PC-3 (cell line): Measurements from ENCODE around the gene RPL32. TPM values are rescaled to one million over a fixed set of nuclear protein-coding genes. Genes with fewer than 3 reads are reported as not detected.

Experiments used
- ATAC-seq: fragments of 200-7000 bp; cut with Tn5 transposase; 2 replicates; pipeline ENCODE4 v1.9.1; 2020; ENCODE audit warnings: mild to moderate bottlenecking, moderate library complexity
- BruUV-seq: library from RNA; stranded (reverse); fragments of 400-500 nt; replicated peaks from 2 replicates; lab custom pipeline; 2021; lab: Mats Ljungman, UMichigan
- CTCF ChIA-PET: fragments of 300-600 bp; sonication (Branson Sonifier 250); formaldehyde crosslinking; loops from one replicate; lab custom pipeline; 2022; ENCODE audit warnings: antibody characterized with exemption; lab: Charles Lee
- POLR2A ChIA-PET: fragments of 300-600 bp; sonication (Branson Sonifier 250); formaldehyde crosslinking; loops from one replicate; lab custom pipeline; 2022; ENCODE audit warnings: antibody characterized with exemption; ENCODE audit not compliant: unreplicated experiment; lab: Charles Lee
- DNase-seq: peaks from one replicate; pipeline ENCODE4 v3.0.0-alpha.2; 2015
- H2AFZ ChIP-seq: fragments of 300-600 bp; sonication (generic); 2 replicates; pipeline ENCODE4 v1.6.0; 2016; ENCODE audit warnings: antibody characterized with exemption, low read length
- H3F3A ChIP-seq: fragments of 300-600 bp; sonication (generic); one replicate; pipeline ENCODE4 v1.6.0; 2017; ENCODE audit warnings: antibody characterized with exemption, low read length, control low read depth, mild to moderate bottlenecking; ENCODE audit not compliant: unreplicated experiment
- H3K27ac ChIP-seq: fragments of 300-600 bp; sonication (generic); 2 replicates; pipeline ENCODE4 v1.5.1; 2016; ENCODE audit warnings: mild to moderate bottlenecking, low read length
- H3K27me3 ChIP-seq: fragments of 300-600 bp; sonication (generic); 2 replicates; pipeline ENCODE4 v1.6.1; 2016; ENCODE audit warnings: low read length, mixed read lengths
- H3K36me3 ChIP-seq: fragments of 300-600 bp; sonication (generic); 2 replicates; pipeline ENCODE4 v1.6.1; 2016; ENCODE audit warnings: low read depth, mixed run types, low read length, mixed read lengths
- H3K4me1 ChIP-seq: fragments of 300-600 bp; sonication (generic); 2 replicates; pipeline ENCODE4 v1.5.1; 2016; ENCODE audit warnings: low read length; ENCODE audit not compliant: insufficient read depth
- H3K4me2 ChIP-seq: fragments of 300-600 bp; sonication (generic); 2 replicates; pipeline ENCODE4 v1.6.0; 2016; ENCODE audit warnings: low read length
- H3K4me3 ChIP-seq: fragments of 300-600 bp; sonication (generic); 2 replicates; pipeline ENCODE4 v1.5.1; 2016; ENCODE audit warnings: mild to moderate bottlenecking, low read length, mixed read lengths
- H3K79me2 ChIP-seq: fragments of 300-600 bp; sonication (generic); 2 replicates; pipeline ENCODE4 v1.6.1; 2017; ENCODE audit warnings: low read length, mixed read lengths
- H3K9ac ChIP-seq: fragments of 300-600 bp; sonication (generic); 2 replicates; pipeline ENCODE4 v1.6.0; 2016; ENCODE audit warnings: mild to moderate bottlenecking, low read length
- H3K9me2 ChIP-seq: fragments of 300-600 bp; sonication (generic); replicated peaks from 2 replicates; pipeline ENCODE4 v1.6.1; 2016; ENCODE audit warnings: mixed run types, low read length, mixed read lengths
- H3K9me3 ChIP-seq: fragments of 300-600 bp; sonication (generic); 2 replicates; pipeline ENCODE4 v1.6.1; 2016; ENCODE audit warnings: low read length, mixed read lengths
- H4K20me1 ChIP-seq: fragments of 300-600 bp; sonication (generic); 2 replicates; pipeline ENCODE4 v1.6.1; 2016; ENCODE audit warnings: low read length, mixed read lengths
- CTCF ChIP-seq: fragments of 300-600 bp; sonication (generic); conservative IDR thresholded peaks from 2 replicates; pipeline ENCODE4 v1.5.1; 2017; ENCODE audit warnings: antibody characterized with exemption, low read depth, mild to moderate bottlenecking, low read length
- EZH2 ChIP-seq: fragments of 300-600 bp; sonication (generic); IDR thresholded peaks from one replicate; pipeline ENCODE4 v1.6.1; 2017; ENCODE audit warnings: antibody characterized with exemption, mild to moderate bottlenecking, low read length; ENCODE audit not compliant: unreplicated experiment
- EZH2phosphoT487 ChIP-seq: fragments of 300-600 bp; sonication (generic); IDR thresholded peaks from 2 replicates; pipeline ENCODE4 v1.6.1; 2018; ENCODE audit warnings: mild to moderate bottlenecking, antibody characterized with exemption, low read length, borderline replicate concordance
- intact Hi-C: fragments of 100-400 bp; cut with micrococcal nuclease; formaldehyde crosslinking; loops from 2 replicates; pipeline ENCODE4 v1.9.0; 2023
- total RNA-seq: library from RNA; depleted of rRNA; stranded (reverse); fragments of >200 nt; gene quantifications from 2 replicates; pipeline ENCODE4 v1.2.3, GENCODE V29; 2014; rRNA removed

Gene RPL32
- total RNA-seq, 1 experiment from 2014 or later: 2,663 TPM

DNA sequence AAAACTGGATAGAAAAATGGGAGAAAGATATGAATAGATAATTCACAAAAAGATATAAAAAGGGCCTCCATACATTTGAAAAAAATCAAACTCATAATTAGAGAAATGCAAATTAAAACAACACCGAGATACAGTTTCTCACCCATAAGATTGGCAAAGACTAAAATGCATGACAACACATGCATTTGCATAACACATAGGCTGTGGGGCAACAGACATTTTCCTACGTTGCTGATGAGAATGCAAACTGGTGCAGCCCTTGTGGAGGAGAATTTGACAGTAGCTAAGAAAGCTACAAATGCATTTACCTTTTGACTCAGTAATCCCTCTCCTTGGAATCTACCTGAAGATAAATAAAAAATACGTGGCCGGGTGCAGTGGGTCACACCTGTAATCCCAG lies 56.3 kb downstream of the RPL32 start:
- Histone ChIP-seq H3K9me3 (no peaks in the 10 kb centered on the region), H3K79me2 (no peaks in the 10 kb centered on the region), H3K9ac (no peak overlapping the region), H3K4me1 (no peaks in the 10 kb centered on the region), H3K4me2 (no peak overlapping the region), H3K4me3 (no peak overlapping the region), H4K20me1 (no peaks in the 10 kb centered on the region), H3K27me3 (no peaks in the 10 kb centered on the region), H3K36me3 (no peaks in the 10 kb centered on the region), H2AFZ (no peak overlapping the region), H3K9me2 (no peaks in the 10 kb centered on the region), H3F3A (no peaks in the 10 kb centered on the region), H3K27ac (no peak overlapping the region)
- TF ChIP-seq CTCF (no peak), EZH2 (no peak), EZH2phosphoT487 (no peak)
- ChIA-PET CTCF (no interaction called here), POLR2A (no interaction called here)
- DNase-seq (no peak), ATAC-seq (no peak)
- intact Hi-C loops: loop anchor here (5.0 kb wide), 1 partner anchor 63 kb away; no protein-coding TSS in a partner anchor
- BruUV-seq: no TSS peak

Other genes starting within 250 kb of the RPL32 start
- 113 and 130 TPM in 2 replicates for gene RAF1, start 177.4 kb downstream of the RPL32 start, total RNA-seq
- 7.5 and 10.4 TPM in 2 replicates for gene TMEM40, start 82.3 kb downstream of the RPL32 start, total RNA-seq
- 2.4 and 4.8 TPM in 2 replicates for gene CAND2, start 44.9 kb downstream of the RPL32 start, total RNA-seq
- 37.9 and 56.2 TPM in 2 replicates for gene IQSEC1, start 231.9 kb upstream of the RPL32 start, total RNA-seq